Left kidney (tissue), 2 donors: Measurements from ENCODE around the gene PAAF1. TPM values are rescaled to one million over a fixed set of nuclear protein-coding genes. Genes with fewer than 3 reads are reported as not detected.

ENCODE experiments used
- DNase-seq: peaks from one replicate; pipeline ENCODE4 v3.0.0-alpha.2; 2013
- polyA plus RNA-seq: library from polyadenylated mRNA; unstranded; fragments of 120-200 nt; gene quantifications from one replicate; pipeline ENCODE4 v1.2.1, GENCODE V29; 2013; ENCODE audit not compliant: insufficient read length

PAAF1 gene
- polyA plus RNA-seq, 1 donor, result 40.1 TPM

- DNase-seq, result no peak
Measured at GRCh38 chr11:73972187-73972586, 95.4 kb downstream of the PAAF1 start.

DNA sequence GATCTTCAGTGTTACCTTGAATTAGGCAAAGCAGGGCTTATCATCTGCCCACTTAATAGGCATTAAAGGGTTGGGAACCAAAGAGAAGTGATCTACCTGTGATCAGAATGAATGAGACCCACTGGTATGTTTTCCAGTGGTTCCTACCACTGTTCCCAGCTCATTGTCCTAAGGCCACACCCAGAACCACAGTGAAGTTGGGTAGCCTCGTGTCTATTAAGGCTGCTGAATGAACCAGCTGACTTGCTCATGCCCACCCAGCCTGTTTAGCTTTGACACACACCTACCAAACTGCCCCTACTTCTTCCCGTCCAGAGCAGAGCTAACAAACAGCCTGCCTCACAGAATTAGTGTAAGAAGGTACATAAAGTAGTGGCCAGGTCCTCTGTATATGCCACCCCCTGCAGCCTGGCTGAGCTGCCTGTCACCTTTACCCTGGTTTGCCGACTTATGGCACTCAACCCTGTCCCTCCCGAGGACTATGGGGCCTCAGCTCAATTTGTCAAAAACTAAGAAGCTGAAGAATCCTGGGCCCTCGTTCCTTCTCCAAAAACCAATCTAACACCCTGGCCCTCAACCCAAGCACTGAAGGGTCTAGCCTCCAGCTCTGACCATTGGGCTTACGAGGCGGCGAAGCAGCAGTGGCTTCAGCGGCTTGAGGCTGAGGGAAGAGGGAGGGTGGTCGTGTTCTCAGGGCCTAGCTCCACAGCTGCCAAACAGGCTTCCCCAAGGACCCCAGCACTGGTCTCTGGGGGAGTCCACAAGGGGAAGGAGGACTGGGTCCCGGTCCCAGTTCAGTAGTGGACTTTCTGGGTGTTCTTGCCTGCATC is 96.0 kb downstream of the PAAF1 start:
- no peak for DNase-seq

DNA sequence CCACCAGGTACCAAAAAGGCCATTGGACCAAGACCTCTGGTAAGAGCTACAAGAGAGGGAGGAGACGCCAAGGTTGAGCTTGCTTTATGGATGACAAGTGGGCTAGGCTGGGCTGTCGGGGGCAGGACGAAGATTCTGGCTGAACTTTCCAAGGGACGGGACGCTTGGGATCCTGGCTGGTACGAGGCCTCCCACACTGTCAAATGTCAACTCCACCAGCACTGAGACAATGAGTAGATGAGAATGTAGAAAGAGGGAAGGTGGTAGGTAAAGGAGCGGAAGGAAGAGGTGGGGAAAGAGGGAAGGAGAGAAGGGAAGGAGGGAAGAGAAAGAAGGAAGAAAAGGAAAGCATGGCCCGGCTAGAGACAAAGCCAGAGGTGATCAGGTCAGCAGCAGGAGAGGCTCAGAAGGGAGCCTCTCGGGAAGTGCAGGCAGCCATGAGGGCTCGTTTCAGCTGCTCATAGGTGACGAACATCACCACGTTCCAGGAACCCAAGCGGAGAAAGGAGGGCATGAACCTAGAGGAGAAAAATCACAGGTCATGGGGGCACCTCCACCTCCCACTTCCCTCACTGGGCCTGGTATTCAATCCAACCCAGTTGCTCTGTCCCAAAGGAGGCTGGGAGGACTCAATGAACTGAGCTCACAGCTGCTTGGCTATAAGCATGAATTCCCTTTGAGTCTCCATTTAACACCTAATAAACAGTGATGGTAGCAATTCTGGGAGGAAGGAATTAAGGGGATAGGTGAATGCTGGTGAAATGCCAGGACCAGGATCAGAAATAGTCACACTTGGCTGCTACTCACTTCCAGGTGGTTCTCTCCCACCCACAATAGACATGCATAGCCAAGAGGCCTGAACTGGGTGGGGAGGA is 98.0 kb downstream of the PAAF1 start:
- DNase-seq, result no peak

- DNase-seq, result no peak
Measured at GRCh38 chr11:73975479-73975757, 98.6 kb downstream of the PAAF1 start.

DNA sequence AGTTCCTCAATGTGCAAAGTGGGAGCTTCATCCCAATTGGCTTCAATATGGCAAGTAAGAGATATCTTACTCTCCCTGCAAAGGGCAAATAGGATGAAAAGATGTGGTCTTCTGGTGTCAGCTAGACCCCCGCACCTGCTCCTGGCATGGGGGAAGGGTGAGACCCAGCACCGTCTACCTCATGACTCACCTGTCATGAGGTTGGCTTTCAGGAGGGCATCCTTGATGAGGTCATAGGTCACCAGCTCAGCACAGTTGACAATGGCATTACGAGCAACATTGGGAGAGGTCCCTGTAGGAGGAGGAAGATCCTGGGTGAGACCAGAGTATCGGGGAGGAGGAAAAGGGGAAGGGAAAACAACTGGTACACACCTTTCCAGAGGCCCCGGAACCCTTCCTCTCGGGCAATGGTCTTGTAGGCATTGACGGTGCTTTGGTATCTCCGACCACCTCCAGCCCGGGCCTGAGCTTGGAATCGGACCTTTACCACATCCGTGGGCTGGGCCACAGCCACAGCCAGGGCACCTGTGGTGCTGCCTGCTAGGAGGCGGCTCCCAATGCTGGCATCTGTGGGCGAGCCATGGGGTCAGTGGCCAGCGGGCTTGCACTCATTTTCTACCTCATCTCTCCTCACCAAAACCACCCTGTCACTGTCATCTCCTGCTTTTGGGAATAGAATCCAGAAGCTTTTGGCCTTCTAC is 99.8 kb downstream of the PAAF1 start:
- DNase-seq, result no peak

GRCh38 chr11:73977856-73978519 is 101.2 kb downstream of the PAAF1 start:
- DNase-seq, result no peak

GRCh38 chr11:73978576-73979086 is 101.8 kb downstream of the PAAF1 start:
- DNase-seq, result no peak

DNA sequence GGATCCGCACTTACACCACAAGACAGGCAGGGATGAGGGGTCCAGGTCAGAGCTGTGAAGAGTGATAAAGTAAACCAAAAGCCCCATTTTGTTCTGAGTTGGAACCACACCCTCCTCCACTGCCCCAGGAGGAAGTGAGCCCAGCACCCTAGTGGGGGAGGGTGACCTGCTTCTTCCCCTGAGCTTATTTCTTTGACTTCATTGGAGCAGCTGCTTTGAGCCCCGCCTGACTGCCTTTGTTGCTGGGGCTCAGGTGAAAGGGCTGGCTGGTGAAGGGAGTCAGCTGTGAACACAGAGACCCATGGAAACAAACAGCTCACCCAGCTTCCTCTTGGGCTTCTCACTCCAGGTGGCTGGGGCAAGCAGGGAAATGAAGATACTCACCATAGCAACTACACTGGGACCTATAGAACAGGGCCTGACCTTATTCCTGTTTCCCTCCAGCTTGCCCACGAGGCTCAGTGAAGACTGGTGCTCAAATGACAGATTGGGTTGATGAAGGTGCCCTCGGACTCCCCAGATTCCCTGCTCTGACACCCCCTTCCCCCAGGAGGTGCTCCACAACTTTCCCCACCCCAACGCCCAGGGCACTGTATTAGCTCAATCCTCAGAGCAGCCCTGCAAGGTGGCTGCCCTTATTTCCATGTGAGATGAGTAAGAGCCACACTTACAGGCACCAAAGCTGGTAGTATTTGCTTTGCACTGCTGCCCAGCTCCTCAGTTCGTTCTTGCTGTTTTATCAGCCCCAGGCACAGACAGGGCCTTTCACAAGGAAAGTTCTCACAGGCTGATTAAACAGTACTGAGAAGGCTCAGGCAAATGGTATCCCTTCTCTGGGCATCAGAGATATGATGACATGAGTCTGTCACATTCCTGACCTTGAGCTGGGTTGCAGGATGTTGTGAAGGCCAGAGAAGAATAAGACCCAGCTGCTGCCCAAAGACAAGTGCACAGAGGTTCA is 103.5 kb downstream of the PAAF1 start:
- DNase-seq, result peak; percentile 54

Other genes with a start within 250 kb of the PAAF1 start
- gene PLEKHB1, start 230.4 kb upstream of the PAAF1 start, polyA plus RNA-seq, result 9.0 TPM
- gene RAB6A, start 115.9 kb upstream of the PAAF1 start, polyA plus RNA-seq, result 115 TPM
- gene MRPL48, start 89.1 kb upstream of the PAAF1 start, polyA plus RNA-seq, result 66.8 TPM
- gene COA4, start 153 bp upstream of the PAAF1 start, polyA plus RNA-seq, result 61.1 TPM
- gene DNAJB13, start 74.0 kb downstream of the PAAF1 start, polyA plus RNA-seq, result 3.7 TPM
- gene UCP2, start 105.8 kb downstream of the PAAF1 start, polyA plus RNA-seq, result 68.7 TPM
- gene UCP3, start 132.1 kb downstream of the PAAF1 start, polyA plus RNA-seq, result 4.8 TPM